C4-2B (cell line): ENCODE data around the gene ATP6V0E2.

Source experiments
- H3K27ac ChIP-seq: fragments of 450-650 bp; 2 replicates; pipeline ENCODE4 v1.5.1; 2017
- ZFX ChIP-seq: fragments of 450-650 bp; IDR thresholded peaks from 2 replicates; pipeline ENCODE4 v1.6.1; 2017
- TF ChIP-seq, protein P1 (sequence below): fragments of 450-650 bp; conservative IDR thresholded peaks from 2 replicates; pipeline ENCODE4 v1.5.1; 2017; ENCODE audit warnings: mild to moderate bottlenecking

Gene ATP6V0E2

DNA sequence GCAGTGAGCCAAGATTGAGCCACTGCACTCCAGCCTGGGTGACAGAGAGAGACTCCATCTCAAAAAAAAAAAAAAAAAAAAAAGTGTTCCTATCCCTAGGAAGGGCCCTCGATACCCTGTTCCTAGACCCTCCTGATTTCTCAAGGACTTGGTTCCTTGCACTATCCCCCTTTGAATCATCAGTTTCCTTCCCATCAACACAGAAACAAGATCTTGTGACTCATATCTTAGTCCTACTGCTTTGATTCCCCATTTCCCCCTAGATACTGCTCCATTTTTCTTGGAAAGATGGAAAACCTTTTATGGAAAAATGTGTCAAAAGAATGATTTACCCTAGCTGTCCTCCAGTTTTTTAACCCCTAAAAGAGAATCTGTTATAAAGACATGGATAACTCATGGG, 37.3 kb upstream of the ATP6V0E2 start:
- H3K27ac ChIP-seq, result no peak overlapping the region
- no peak for TF ChIP-seq ZFX
- TF ChIP-seq, protein P1, sequence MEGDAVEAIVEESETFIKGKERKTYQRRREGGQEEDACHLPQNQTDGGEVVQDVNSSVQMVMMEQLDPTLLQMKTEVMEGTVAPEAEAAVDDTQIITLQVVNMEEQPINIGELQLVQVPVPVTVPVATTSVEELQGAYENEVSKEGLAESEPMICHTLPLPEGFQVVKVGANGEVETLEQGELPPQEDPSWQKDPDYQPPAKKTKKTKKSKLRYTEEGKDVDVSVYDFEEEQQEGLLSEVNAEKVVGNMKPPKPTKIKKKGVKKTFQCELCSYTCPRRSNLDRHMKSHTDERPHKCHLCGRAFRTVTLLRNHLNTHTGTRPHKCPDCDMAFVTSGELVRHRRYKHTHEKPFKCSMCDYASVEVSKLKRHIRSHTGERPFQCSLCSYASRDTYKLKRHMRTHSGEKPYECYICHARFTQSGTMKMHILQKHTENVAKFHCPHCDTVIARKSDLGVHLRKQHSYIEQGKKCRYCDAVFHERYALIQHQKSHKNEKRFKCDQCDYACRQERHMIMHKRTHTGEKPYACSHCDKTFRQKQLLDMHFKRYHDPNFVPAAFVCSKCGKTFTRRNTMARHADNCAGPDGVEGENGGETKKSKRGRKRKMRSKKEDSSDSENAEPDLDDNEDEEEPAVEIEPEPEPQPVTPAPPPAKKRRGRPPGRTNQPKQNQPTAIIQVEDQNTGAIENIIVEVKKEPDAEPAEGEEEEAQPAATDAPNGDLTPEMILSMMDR, result no peak

DNA sequence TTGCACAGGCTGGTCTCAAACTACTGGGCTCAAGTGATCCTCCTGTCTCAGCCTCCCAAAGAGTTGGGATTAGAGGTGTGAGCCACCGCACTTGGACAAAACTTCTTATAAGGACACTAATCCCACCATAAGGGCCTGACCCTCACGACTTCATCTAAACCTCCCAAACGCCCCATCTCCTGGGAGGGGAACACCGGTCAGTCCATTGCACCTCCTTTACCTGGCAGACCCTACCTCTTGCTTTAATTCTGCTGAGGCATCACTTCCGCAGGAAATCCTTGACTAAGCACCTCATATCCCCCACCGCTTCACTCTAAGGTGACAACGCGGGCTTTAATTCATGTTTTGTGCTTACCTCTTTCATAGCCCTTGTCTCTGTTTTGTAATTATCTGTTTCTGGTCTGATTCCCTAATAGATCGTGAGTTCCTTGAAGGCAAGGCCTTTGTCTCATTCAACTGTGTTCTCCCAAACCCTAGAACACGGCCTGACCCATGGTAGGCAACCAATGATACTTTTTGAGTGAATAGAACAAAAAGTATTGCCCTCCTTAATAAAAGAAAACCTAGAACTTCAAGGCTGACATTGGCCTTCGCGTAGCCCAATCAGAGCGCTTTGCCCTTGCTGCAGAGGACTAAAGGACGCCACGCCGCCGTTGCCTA, 36.1 kb upstream of the ATP6V0E2 start:
- H3K27ac ChIP-seq, result peak overlapping the region; percentile 78; the same call in 1 of the 2 replicates
- TF ChIP-seq, protein P1, result no peak
- TF ChIP-seq ZFX, result no peak

DNA sequence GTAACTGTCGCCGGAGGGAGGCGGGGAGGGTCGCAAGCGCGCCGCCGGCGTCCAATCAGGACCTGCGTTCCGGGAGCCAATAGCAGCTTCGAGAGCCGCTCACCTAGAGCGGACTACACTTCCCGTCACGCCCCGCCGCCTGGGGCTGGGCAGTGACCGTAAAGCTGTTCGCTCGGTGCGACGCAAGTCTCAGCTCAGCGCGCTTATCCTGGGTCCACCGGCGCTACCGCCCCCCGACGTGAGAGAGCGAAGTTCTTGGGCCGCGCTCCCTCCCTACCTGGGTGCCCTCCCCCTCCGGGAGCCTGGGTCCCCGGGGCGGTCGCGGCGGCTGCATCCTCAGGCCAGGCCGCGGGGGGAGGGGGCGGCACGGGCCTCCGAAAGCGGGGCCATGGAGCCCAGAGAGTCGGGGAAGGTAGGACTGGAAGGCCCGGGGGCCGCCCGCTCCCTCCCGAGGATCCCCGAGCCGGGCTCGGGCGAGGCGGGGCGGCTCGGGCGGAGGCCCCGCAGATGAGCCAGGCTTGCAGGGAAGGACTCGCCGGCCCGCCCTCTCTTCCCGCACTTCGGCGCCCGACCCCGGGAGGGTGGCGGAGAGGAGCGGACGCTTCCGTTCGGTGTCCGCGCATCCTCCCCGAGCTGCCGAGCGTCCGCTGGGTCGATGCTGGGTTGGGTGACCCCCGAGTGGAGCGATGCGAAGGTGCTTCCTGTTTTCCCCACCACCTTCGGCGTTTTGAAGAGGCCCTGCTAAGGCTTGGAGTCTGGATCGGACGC, 35.4 kb upstream of the ATP6V0E2 start, which contains the start of gene ZNF862:
Gene ZNF862, plus strand, starts transcription at position 152 of the 768 bp plus-strand sequence. Its CDS starts 237 bp downstream, at position 389.
- TF ChIP-seq, protein P1, result no peak
- peak; percentile 99 for TF ChIP-seq ZFX
- H3K27ac ChIP-seq, result peak within 1 kb of the TSS; percentile 78

DNA sequence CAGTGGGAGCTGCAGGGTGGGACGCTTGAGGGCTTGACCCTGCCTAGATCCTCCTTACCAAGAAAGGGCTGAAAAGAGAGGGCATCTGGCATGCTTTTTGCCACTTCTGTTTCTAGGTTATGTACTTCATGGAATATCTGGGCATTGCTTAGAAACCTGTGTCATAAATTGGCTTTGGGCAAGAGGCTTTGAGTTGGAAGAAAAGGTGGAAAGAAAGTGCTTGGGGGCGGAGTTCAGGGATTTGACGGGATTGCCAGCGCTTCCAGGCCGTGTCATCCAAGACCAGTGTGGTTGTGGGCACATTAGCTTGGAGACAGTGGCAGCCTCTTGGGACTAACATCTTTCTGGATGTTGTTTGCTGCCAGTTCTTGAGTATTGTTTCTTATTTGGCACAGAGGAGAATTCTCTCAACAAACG, 34.8 kb upstream of the ATP6V0E2 start:
- H3K27ac ChIP-seq, result peak overlapping the region; percentile 78
- TF ChIP-seq ZFX, result no peak
- TF ChIP-seq, protein P1, result no peak

DNA sequence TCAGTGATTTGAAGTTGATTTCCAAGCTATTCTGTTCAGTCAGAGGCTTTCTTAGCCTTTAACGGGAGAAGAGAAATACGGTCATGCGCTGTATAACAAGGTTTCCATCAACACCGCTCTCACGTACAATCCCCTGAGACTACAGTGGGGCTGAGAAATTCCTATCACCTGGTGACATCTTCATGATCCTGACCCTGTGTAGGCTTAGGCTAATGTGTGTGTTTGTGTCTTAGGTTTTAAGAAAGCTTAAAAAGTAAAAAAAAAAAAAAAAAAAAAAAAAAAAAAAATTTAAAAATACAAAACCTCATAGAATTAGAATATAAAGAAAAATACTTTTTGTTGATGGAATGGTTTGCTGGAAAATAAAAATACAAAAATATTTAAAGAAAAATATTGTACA, 33.8 kb upstream of the ATP6V0E2 start:
- no peak for TF ChIP-seq ZFX
- TF ChIP-seq, protein P1, result no peak
- no peak overlapping the region for H3K27ac ChIP-seq

DNA sequence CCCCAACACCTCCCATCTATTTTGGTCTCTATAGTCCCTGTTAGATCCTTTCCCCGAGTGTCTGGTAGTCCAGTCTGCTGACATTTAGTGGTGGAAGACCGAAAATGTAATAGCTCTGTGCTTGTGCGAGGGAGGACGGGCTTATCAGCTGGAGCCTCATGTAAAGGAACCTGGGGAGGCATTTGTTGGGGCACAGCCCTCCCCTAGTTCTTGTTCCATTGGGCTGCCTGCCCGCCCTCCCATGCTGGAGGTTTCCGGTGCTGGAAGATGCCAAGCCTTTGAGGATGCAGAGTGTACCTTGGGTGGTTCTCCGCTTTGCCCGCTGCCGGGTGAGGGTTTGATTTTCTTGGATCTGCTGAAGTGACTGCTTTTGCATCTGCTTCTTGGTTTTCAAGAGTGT, 30.2 kb upstream of the ATP6V0E2 start:
- no peak overlapping the region for H3K27ac ChIP-seq
- TF ChIP-seq, protein P1, result no peak
- no peak for TF ChIP-seq ZFX

DNA sequence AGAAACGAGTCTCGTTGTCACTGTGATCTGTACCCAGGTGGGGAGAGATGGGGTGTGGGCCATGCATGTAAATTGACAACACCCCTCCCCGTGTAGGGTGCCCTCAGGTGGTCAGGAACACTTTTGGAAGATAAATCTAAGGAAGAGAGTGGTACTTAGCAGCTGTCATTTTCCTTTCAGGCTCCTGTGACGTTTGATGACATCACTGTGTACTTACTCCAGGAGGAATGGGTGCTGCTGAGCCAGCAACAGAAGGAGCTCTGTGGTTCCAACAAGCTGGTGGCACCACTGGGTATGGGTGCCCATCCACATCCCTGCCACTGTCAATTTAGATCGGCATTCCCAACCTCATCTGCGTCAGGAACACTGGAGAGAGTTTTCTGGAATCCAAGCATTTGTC, 29.3 kb upstream of the ATP6V0E2 start:
- TF ChIP-seq ZFX, result no peak
- TF ChIP-seq, protein P1, result no peak
- no peak overlapping the region for H3K27ac ChIP-seq
